ENCODE data around the gene TMEFF1.

The TMEFF1 gene

GRCh38 chr9:100441911-100442361 is 31.0 kb upstream of the TMEFF1 start:
- TF ChIP-seq, protein P1, sequence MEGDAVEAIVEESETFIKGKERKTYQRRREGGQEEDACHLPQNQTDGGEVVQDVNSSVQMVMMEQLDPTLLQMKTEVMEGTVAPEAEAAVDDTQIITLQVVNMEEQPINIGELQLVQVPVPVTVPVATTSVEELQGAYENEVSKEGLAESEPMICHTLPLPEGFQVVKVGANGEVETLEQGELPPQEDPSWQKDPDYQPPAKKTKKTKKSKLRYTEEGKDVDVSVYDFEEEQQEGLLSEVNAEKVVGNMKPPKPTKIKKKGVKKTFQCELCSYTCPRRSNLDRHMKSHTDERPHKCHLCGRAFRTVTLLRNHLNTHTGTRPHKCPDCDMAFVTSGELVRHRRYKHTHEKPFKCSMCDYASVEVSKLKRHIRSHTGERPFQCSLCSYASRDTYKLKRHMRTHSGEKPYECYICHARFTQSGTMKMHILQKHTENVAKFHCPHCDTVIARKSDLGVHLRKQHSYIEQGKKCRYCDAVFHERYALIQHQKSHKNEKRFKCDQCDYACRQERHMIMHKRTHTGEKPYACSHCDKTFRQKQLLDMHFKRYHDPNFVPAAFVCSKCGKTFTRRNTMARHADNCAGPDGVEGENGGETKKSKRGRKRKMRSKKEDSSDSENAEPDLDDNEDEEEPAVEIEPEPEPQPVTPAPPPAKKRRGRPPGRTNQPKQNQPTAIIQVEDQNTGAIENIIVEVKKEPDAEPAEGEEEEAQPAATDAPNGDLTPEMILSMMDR (IDR thresholded peaks at IDR 0.05; ENCODE audit: insufficient read depth, low read depth, low read length, missing control alignments) = no peak
- H3K4me3 ChIP-seq (ENCODE audit: low read length) = no peak overlapping the region
- DNase-seq (ENCODE audit: low read depth) = no peak

- TF ChIP-seq, protein P1 (IDR thresholded peaks at IDR 0.05; ENCODE audit: insufficient read depth, low read depth, low read length, missing control alignments) = no peak
- H3K4me3 ChIP-seq (ENCODE audit: low read length) = no peak overlapping the region
- DNase-seq (ENCODE audit: low read depth) = no peak
Measured at GRCh38 chr9:100443781-100444768, 28.9 kb upstream of the TMEFF1 start.

DNA sequence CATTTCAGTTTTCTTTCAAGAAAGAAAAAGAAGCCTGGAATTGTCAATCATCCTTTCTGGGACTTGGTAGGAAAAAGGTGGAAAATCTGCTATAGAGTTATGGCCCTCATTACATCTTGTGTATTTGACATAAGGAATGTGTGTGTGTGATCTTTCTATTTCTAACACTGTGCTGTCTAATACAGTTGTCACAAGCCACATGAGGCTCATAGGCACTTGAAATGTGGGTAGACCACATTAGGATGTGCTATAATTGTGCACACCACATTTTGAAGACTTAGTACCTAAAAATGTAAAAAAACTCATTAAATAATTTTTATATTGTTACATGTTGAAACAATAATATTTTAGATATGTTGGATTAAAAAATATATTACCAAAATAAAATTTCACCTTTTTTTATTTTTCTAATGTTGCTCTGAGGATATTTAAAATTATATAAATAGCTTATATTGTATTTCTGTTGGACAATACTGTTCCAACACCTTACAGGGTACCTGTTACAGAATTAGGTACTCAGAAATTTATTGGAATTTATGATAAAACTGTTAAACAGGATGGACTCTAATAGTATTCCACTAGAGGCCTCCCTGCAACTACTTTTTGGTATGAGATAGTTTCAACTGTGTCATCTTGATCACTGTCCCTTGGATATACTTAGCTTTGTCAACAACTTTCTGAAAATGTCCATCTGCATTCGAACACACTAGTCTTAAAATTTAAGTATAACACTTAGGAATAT is 27.6 kb upstream of the TMEFF1 start:
- DNase-seq (ENCODE audit: low read depth) = no peak
- TF ChIP-seq, protein P1 (IDR thresholded peaks at IDR 0.05; ENCODE audit: insufficient read depth, low read depth, low read length, missing control alignments) = no peak
- no peak overlapping the region for H3K4me3 ChIP-seq (ENCODE audit: low read length)

- DNase-seq (ENCODE audit: low read depth) = no peak
- TF ChIP-seq, protein P1 (IDR thresholded peaks at IDR 0.05; ENCODE audit: insufficient read depth, low read depth, low read length, missing control alignments) = no peak
Measured at GRCh38 chr9:100445903-100446549, 26.9 kb upstream of the TMEFF1 start.

GRCh38 chr9:100447041-100447440 is 25.9 kb upstream of the TMEFF1 start:
- no peak overlapping the region for H3K4me3 ChIP-seq (ENCODE audit: low read length)
- no peak for DNase-seq (ENCODE audit: low read depth)
- TF ChIP-seq, protein P1 (IDR thresholded peaks at IDR 0.05; ENCODE audit: insufficient read depth, low read depth, low read length, missing control alignments) = no peak

More at GRCh38 chr9:100445903-100446549, 26.9 kb upstream of the TMEFF1 start:
- H3K4me3 ChIP-seq (ENCODE audit: low read length) = no peak overlapping the region

GRCh38 chr9:100448266-100448665 is 24.7 kb upstream of the TMEFF1 start:
- no peak for DNase-seq (ENCODE audit: low read depth)
- TF ChIP-seq, protein P1 (IDR thresholded peaks at IDR 0.05; ENCODE audit: insufficient read depth, low read depth, low read length, missing control alignments) = no peak
- no peak overlapping the region for H3K4me3 ChIP-seq (ENCODE audit: low read length)

Measured in epithelial cell of esophagus (primary cell).